Mesendoderm (in vitro differentiated cells): ENCODE measurements around the gene BMPER.

ENCODE experiments used
- DNase-seq: peaks from one replicate; pipeline ENCODE4 v3.0.0; 2013
- H2AK5ac ChIP-seq: 2 replicates; pipeline ENCODE4 v1.6.1; 2013; ENCODE audit warnings: low read length, inconsistent platforms
- H2BK120ac ChIP-seq: 2 replicates; pipeline ENCODE4 v1.6.1; 2013; ENCODE audit warnings: low read depth, mild to moderate bottlenecking, low read length, moderate library complexity, mixed read lengths
- H2BK15ac ChIP-seq: replicated peaks from 2 replicates; pipeline ENCODE4 v1.6.1; 2013; ENCODE audit warnings: low read depth, mild to moderate bottlenecking, moderate library complexity
- H2BK5ac ChIP-seq: 2 replicates; pipeline ENCODE4 v1.6.1; 2013; ENCODE audit warnings: low read length, inconsistent platforms
- H3K18ac ChIP-seq: 2 replicates; pipeline ENCODE4 v1.6.1; 2013; ENCODE audit warnings: mild to moderate bottlenecking, low read length, mixed read lengths
- H3K23ac ChIP-seq: one replicate; pipeline ENCODE4 v1.6.1; 2013; ENCODE audit warnings: low read length
- H3K27ac ChIP-seq: 2 replicates; pipeline ENCODE4 v1.5.1; 2013; ENCODE audit warnings: low read depth, mild to moderate bottlenecking, inconsistent platforms, low read length, moderate library complexity
- H3K27me3 ChIP-seq: 2 replicates; pipeline ENCODE4 v1.6.1; 2013; ENCODE audit warnings: low read length, control low read depth, mild to moderate bottlenecking, inconsistent platforms; ENCODE audit not compliant: insufficient read depth, poor library complexity
- H3K36me3 ChIP-seq: 2 replicates; pipeline ENCODE4 v1.6.1; 2013; ENCODE audit warnings: low read length, inconsistent platforms; ENCODE audit not compliant: control insufficient read depth, insufficient read depth
- H3K4ac ChIP-seq: one replicate; pipeline ENCODE4 v1.6.1; 2013; ENCODE audit warnings: low read depth, mild to moderate bottlenecking, low read length, moderate library complexity
- H3K4me1 ChIP-seq: 2 replicates; pipeline ENCODE4 v1.6.1; 2013; ENCODE audit warnings: low read depth, low read length, inconsistent platforms; ENCODE audit not compliant: control insufficient read depth
- H3K4me2 ChIP-seq: 2 replicates; pipeline ENCODE4 v1.6.1; 2013; ENCODE audit warnings: low read length
- H3K4me3 ChIP-seq: 2 replicates; pipeline ENCODE4 v1.5.1; 2013; ENCODE audit warnings: mild to moderate bottlenecking, low read length
- H3K56ac ChIP-seq: one replicate; pipeline ENCODE4 v1.6.1; 2013; ENCODE audit warnings: low read length
- H3K79me1 ChIP-seq: 2 replicates; pipeline ENCODE4 v1.6.1; 2013; ENCODE audit warnings: low read length, inconsistent platforms
- H3K79me2 ChIP-seq: 2 replicates; pipeline ENCODE4 v1.6.1; 2013; ENCODE audit warnings: mild to moderate bottlenecking, low read length; ENCODE audit not compliant: control insufficient read depth, insufficient read depth
- H3K9ac ChIP-seq: 2 replicates; pipeline ENCODE4 v1.6.1; 2013; ENCODE audit warnings: low read length, inconsistent platforms
- H4K5ac ChIP-seq: one replicate; pipeline ENCODE4 v1.6.1; 2013; ENCODE audit warnings: low read length
- H4K8ac ChIP-seq: one replicate; pipeline ENCODE4 v1.6.1; 2013; ENCODE audit warnings: low read depth, mild to moderate bottlenecking, control low read depth, low read length, moderate library complexity
- WGBS: extraction: QIAGEN DNeasy Blood & Tissue Kit; methylation state at CpG from one replicate; pipeline ENCODE4 v1.1.7; 2013; ENCODE audit warnings: low lambda C conversion rate, missing lambda C conversion rate; ENCODE audit not compliant: insufficient coverage; ENCODE audit errors: extremely low coverage; 5-methylcytosine and 5-hydroxymethylcytosine counted together

Gene BMPER

DNA sequence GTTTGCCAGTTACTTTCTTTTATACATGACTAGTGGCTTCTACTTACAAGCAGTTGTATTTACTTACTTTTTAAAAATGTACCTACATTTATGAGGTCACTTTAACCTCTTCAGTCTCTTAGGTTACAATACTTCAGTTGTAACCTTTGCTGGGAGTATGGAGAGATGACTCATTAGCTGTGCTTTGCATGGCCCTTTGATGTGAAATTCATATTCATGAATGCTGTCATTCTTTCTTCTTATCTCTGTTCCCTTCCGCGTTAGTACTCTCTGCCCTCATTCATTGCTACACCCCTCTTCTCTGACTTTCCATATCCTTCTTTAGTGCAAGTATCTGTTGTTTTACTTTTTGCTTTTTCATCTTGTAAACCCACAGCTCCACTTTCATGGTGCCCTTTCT lies 164.3 kb downstream of the BMPER start:
- Histone ChIP-seq H4K5ac (no peak overlapping the region), H3K4me2 (no peak overlapping the region), H2BK5ac (no peak overlapping the region), H2BK15ac (no peak overlapping the region), H3K18ac (no peak overlapping the region), H3K9ac (no peak overlapping the region), H3K23ac (no peak overlapping the region), H3K27ac (no peak overlapping the region), H3K79me2 (no peaks in the 10 kb centered on the region), H3K56ac (no peak overlapping the region), H3K4me1 (peaks cover 10% of the 10 kb centered on the region), H2BK120ac (no peak overlapping the region), H4K8ac (no peak overlapping the region), H3K36me3 (no peaks in the 10 kb centered on the region), H3K4me3 (no peak overlapping the region), H2AK5ac (no peak overlapping the region), H3K4ac (no peak overlapping the region), H3K27me3 (no peaks in the 10 kb centered on the region), H3K79me1 (no peaks in the 10 kb centered on the region)
- WGBS = no CpG with 5 or more reads among the region's 2 CpGs
- DNase-seq = peak; percentile 8

DNA sequence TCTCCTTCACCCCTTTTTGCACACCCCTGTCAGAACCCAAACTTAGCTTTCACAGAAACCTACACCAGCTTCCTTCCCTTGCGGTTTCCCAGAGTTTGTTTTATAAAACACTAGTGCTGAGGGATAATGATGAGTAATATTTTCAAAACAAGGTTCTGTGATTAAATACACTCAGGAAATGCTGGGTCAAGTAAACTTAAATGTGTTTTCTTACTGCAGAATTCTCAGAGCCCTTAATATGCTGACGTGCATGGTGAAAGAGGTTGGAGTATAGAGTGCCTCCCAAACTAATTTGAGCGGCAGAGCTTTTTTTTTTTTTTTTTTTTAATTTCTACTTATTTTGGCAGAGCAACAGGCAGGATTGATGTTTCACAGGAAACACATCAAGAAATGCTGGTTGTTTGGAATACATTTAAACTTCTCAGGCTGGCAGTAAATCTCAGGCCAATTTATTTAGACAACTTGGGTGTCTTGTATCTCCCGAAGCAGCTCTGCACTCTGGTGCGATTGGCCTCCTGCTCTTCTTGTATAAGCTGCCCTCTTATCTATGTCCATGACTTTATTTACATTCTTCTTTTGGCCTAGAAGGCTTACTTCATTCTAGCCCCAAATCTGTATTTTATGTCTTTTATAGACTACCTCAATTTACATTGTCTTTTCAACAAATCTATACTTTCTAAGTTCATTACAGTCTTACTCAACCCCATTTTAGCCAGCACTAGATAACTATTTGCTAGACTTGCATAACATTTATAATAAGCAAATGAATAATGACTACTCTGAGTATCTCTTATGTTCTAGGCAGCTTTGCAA lies 165.4 kb downstream of the BMPER start:
- no peak overlapping the region for H3K4ac ChIP-seq
- H2AK5ac ChIP-seq = no peak overlapping the region
- no peak overlapping the region for H3K4me2 ChIP-seq
- H2BK120ac ChIP-seq = no peak overlapping the region
- no peak overlapping the region for H3K4me3 ChIP-seq
- H3K23ac ChIP-seq = no peak overlapping the region
- H3K56ac ChIP-seq = no peak overlapping the region
- H4K5ac ChIP-seq = no peak overlapping the region
- WGBS = no CpG with 5 or more reads among the region's 5 CpGs
- H2BK15ac ChIP-seq = no peak overlapping the region
- H3K27me3 ChIP-seq = no peaks in the 10 kb centered on the region
- H3K79me1 ChIP-seq = no peaks in the 10 kb centered on the region
- no peak overlapping the region for H3K9ac ChIP-seq
- no peaks in the 10 kb centered on the region for H3K79me2 ChIP-seq
- peaks cover 10% of the 10 kb centered on the region for H3K4me1 ChIP-seq
- no peak overlapping the region for H4K8ac ChIP-seq
- no peak overlapping the region for H3K27ac ChIP-seq
- no peak for DNase-seq
- H3K36me3 ChIP-seq = no peaks in the 10 kb centered on the region
- no peak overlapping the region for H2BK5ac ChIP-seq
- no peak overlapping the region for H3K18ac ChIP-seq

DNA sequence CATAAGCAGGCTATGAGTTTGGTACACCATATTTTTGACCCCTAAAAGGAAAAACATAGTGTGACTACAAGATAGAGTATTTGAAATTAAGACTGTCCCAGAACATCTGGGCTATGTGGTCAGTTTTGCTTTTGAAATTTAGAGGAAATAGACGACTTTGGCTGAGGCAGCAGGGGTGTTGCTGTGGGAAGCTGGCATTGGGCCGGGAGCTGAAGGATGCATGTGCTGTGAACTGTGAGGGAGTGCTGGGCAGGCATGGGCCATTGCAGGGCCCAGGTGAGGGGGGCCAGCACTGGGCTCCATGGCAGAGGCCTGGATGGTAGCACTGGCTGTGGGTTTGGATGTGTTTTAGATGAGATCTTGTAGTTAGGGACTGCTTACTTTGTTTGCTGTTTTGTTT lies 168.3 kb downstream of the BMPER start:
- no peaks in the 10 kb centered on the region for H3K79me1 ChIP-seq
- H3K36me3 ChIP-seq = no peaks in the 10 kb centered on the region

DNA sequence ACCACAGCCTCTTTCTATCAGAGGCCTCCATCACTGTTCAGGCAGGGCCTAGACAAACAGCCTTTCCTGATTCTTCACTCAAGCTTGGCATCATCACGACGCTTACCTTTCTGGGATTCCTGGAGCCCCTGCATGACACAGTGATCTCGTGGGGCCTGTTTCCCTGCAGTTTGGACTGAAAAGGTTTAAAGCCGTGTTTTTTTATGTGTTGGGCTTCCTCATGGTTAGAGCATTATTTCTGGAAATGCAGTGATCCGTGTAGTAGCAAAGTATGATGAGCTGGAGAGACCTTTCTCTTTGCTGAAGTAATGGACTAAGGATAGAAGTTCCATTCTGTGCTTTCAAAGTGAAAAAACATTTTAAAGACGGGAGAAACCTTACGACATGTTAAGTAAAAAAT lies 169.1 kb downstream of the BMPER start:
- Histone ChIP-seq H3K18ac (no peak overlapping the region), H3K4ac (no peak overlapping the region), H3K27ac (no peak overlapping the region), H3K23ac (no peak overlapping the region), H3K4me2 (no peak overlapping the region), H2AK5ac (no peak overlapping the region), H2BK120ac (no peak overlapping the region), H3K79me2 (no peaks in the 10 kb centered on the region), H3K79me1 (no peaks in the 10 kb centered on the region), H3K4me3 (no peak overlapping the region), H2BK5ac (no peak overlapping the region), H3K4me1 (peaks cover 2% of the 10 kb centered on the region), H3K27me3 (no peaks in the 10 kb centered on the region), H4K5ac (no peak overlapping the region), H3K9ac (no peak overlapping the region), H2BK15ac (no peak overlapping the region), H3K36me3 (no peaks in the 10 kb centered on the region), H4K8ac (no peak overlapping the region), H3K56ac (no peak overlapping the region)
- DNase-seq = no peak
- WGBS = no CpG with 5 or more reads among the region's 7 CpGs

More for the DNA sequence above, 168.3 kb downstream of the BMPER start:
- Histone ChIP-seq H2BK5ac (no peak overlapping the region), H3K4me2 (no peak overlapping the region), H2BK120ac (no peak overlapping the region), H3K9ac (no peak overlapping the region), H3K56ac (no peak overlapping the region), H3K4me3 (no peak overlapping the region), H4K8ac (no peak overlapping the region), H3K79me2 (no peaks in the 10 kb centered on the region), H3K27ac (no peak overlapping the region), H3K18ac (no peak overlapping the region), H3K4me1 (peaks cover 2% of the 10 kb centered on the region), H2AK5ac (no peak overlapping the region), H2BK15ac (no peak overlapping the region), H3K23ac (no peak overlapping the region), H3K4ac (no peak overlapping the region), H3K27me3 (no peaks in the 10 kb centered on the region), H4K5ac (no peak overlapping the region)
- WGBS = no CpG with 5 or more reads among the region's 2 CpGs
- DNase-seq = no peak

DNA sequence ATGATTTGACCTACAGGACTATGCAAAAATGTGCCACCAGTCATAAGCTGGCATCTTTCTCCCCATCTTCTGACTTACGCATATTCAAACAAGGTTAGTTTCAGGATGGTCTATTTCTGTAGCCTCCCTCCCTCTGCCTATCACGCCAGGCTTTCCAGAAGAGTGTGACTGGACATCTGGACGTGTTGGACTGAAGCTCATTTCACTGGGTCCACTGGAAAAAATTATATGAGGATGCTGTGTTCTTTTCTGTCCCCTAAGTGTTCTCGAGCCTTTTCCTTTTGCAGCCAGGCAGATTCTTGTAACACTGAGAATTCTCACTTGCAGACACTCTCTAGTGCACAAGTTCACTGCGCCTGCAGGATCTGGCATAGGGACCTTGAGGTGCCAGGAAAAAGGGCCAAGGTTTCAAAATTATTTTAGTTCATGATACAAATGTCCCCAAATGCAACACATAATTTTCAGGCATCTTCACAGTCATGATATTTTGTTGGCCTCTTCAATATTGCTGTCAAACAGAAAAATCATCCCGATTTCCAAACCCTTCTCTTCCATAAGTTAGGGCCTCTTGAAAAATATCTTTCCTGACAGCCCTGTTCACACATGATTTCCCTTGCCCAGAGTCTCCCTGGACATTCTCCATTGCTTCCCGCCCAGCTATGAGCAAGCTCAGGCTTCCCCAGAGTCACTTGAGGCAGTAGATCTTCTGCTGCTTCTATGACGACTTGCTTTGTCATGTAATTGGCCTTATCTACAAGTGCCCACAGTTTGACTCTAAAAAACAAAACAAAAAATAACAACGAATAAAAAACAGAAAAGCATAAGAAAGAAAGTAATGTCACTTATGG lies 170.4 kb downstream of the BMPER start:
- Histone ChIP-seq H3K4me2 (no peak overlapping the region), H2AK5ac (no peak overlapping the region), H3K79me2 (no peaks in the 10 kb centered on the region), H3K56ac (no peak overlapping the region), H2BK5ac (no peak overlapping the region), H3K27me3 (no peaks in the 10 kb centered on the region), H4K5ac (no peak overlapping the region), H4K8ac (no peak overlapping the region), H3K79me1 (no peaks in the 10 kb centered on the region), H3K18ac (no peak overlapping the region), H3K36me3 (no peaks in the 10 kb centered on the region), H3K4ac (no peak overlapping the region), H3K27ac (no peak overlapping the region), H2BK15ac (no peak overlapping the region), H3K9ac (no peak overlapping the region), H3K23ac (no peak overlapping the region), H3K4me3 (no peak overlapping the region), H3K4me1 (peaks cover 2% of the 10 kb centered on the region), H2BK120ac (no peak overlapping the region)
- no CpG with 5 or more reads among the region's 9 CpGs for WGBS
- DNase-seq = no peak
